Muscle layer of duodenum (tissue), 2 donors: Measurements from ENCODE around the gene USP24.

ENCODE experiments used
- H3K27ac ChIP-seq: one replicate; pipeline ENCODE4 v1.7.0; 2013; ENCODE audit warnings: mild to moderate bottlenecking, low read length
- H3K27me3 ChIP-seq: one replicate; pipeline ENCODE4 v1.7.0; 2013; ENCODE audit warnings: low read depth, mild to moderate bottlenecking, control low read depth, low read length
- H3K36me3 ChIP-seq, 2 donors: one replicate each; pipeline ENCODE4 v1.7.0; 2013; ENCODE audit warnings: low read length in 2 of 2, control low read depth in 1 of 2, mild to moderate bottlenecking in 1 of 2; ENCODE audit not compliant: insufficient read depth in 2 of 2, control insufficient read depth in 1 of 2
- H3K4me1 ChIP-seq, 2 donors: one replicate each; pipeline ENCODE4 v1.7.0; 2013; ENCODE audit warnings: low read length in 2 of 2, mild to moderate bottlenecking in 2 of 2, control low read depth in 1 of 2, moderate library complexity in 1 of 2; ENCODE audit not compliant: insufficient read depth in 2 of 2, control insufficient read depth in 1 of 2
- H3K4me3 ChIP-seq, 2 donors: one replicate each; pipeline ENCODE4 v1.7.0; 2013; ENCODE audit warnings: low read length in 2 of 2, low read depth in 1 of 2, mild to moderate bottlenecking in 1 of 2
- H3K9me3 ChIP-seq, 2 donors: one replicate each; pipeline ENCODE4 v1.7.0; 2013; ENCODE audit warnings: low read length in 2 of 2, control low read depth in 1 of 2, mild to moderate bottlenecking in 1 of 2; ENCODE audit not compliant: control insufficient read depth in 1 of 2
- donor health status: healthy.

USP24 gene, protein sequence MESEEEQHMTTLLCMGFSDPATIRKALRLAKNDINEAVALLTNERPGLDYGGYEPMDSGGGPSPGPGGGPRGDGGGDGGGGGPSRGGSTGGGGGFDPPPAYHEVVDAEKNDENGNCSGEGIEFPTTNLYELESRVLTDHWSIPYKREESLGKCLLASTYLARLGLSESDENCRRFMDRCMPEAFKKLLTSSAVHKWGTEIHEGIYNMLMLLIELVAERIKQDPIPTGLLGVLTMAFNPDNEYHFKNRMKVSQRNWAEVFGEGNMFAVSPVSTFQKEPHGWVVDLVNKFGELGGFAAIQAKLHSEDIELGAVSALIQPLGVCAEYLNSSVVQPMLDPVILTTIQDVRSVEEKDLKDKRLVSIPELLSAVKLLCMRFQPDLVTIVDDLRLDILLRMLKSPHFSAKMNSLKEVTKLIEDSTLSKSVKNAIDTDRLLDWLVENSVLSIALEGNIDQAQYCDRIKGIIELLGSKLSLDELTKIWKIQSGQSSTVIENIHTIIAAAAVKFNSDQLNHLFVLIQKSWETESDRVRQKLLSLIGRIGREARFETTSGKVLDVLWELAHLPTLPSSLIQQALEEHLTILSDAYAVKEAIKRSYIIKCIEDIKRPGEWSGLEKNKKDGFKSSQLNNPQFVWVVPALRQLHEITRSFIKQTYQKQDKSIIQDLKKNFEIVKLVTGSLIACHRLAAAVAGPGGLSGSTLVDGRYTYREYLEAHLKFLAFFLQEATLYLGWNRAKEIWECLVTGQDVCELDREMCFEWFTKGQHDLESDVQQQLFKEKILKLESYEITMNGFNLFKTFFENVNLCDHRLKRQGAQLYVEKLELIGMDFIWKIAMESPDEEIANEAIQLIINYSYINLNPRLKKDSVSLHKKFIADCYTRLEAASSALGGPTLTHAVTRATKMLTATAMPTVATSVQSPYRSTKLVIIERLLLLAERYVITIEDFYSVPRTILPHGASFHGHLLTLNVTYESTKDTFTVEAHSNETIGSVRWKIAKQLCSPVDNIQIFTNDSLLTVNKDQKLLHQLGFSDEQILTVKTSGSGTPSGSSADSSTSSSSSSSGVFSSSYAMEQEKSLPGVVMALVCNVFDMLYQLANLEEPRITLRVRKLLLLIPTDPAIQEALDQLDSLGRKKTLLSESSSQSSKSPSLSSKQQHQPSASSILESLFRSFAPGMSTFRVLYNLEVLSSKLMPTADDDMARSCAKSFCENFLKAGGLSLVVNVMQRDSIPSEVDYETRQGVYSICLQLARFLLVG (N-terminal part only)

DNA sequence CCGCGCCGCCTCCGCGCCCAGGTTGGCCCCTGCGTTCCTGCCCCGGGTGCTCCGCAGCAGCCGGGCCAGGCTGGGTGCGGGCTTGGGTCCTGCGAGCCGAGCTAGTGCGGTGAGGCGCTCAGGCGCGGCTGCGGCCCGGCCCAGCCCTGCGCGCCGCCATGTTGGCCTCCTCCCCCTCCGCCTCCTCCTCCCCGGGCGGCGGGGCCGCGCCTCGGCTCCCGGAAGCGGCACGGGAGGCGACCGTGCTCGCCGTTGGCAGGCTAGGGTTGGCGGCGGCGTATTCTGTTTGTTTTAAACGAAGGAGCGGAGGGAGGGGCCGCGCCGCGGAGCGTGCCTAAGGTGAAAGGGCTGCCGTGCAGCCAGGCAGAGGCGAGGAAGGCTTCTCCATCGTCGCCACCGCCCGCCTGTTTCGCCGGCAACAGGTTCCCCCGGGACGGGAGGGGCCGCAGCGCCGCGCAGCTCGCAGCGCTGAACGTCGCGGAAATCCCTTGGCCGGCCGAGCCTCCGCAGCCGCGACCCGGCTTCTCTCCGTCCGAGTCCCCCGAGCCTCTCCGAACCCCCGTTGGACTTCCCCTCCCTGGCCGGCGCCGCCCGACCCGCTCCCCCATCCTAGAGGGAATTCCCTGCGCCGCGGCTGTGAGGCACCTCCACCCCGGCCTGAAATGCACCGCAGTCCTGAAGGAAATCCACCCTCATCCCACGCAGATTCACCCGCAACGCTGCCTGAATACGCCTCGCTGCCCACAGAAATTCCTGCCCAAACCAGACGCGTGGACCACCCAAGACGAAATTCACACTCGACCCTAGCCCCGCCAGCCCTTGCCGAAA, at the start of gene USP24:
TSS of gene USP24 (minus strand) at position 171 of the 828 bp plus-strand sequence. CDS start 251 bp downstream, outside the sequence.
- Histone ChIP-seq H3K36me3 (no peaks in the 10 kb centered on the region), H3K27ac (peak within 1 kb of the TSS; percentile 83), H3K4me3 (peak within 1 kb of the TSS; percentile 79 to 80), H3K27me3 (no peaks in the 10 kb centered on the region), H3K9me3 (no peaks in the 10 kb centered on the region), H3K4me1 (peaks cover 24 to 30% of the 10 kb centered on the region in 2 donors)

DNA sequence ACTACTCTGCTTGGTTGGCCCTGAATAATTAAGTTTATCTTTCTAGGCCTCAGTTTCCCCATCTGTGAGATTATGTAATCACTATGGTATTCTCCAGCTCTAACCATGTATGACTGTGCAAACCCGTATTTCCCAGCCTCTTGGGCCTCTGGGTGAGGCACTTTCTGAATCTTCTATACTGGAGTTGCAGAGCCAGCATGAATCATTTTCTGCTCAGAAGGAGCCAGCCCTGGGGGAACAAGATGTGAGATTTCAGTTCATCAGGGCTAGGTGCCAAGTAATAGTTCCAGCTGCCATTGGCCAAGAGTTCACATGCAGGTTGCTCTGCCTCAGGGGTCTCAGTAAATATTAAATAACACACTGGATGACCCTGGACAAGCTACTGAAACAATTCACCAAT, 47.7 kb upstream of the USP24 start:
- H3K27ac ChIP-seq = no peak overlapping the region
- no peaks in the 10 kb centered on the region for H3K36me3 ChIP-seq
- no peaks in the 10 kb centered on the region for H3K4me1 ChIP-seq
- H3K9me3 ChIP-seq = peaks cover 0 to 2% of the 10 kb centered on the region in 2 donors
- H3K27me3 ChIP-seq = no peaks in the 10 kb centered on the region
- no peak overlapping the region for H3K4me3 ChIP-seq

DNA sequence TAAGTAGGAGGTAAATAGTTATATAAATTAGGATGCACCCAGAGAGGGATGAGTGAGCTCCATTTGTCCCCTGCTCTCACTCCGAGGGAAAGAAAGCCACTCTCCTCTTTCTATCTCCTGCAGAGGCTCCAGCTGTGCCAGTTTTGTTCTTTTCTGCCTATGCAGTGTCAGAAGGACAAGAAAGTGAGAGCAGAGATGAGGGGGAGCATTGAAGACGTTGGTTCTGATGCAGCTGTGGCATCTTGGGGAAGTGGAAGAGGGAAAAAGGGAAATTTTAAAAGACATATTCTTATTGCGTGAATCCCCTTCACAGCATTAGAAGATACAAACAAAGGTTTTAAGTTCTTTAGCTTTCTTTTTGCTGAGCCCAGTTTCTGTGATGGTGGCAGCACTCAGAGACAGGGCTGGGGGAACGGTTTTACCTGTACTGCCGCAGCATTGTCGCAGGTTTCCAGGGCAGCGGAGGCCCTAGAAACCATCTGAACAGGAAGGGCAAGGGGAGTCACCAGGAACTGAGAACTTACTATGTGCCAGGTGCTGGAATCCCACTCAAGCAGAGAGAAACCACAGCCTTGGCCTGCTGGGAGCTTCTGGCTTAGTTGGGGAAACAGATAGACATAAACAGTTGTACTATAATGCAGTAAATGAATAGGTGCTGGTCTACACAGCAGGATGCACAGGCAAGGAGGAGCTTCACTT, 44.9 kb upstream of the USP24 start:
- Histone ChIP-seq H3K27me3 (no peaks in the 10 kb centered on the region), H3K27ac (no peak overlapping the region), H3K4me3 (no peak overlapping the region), H3K9me3 (no peaks in the 10 kb centered on the region), H3K4me1 (no peaks in the 10 kb centered on the region), H3K36me3 (no peaks in the 10 kb centered on the region)

DNA sequence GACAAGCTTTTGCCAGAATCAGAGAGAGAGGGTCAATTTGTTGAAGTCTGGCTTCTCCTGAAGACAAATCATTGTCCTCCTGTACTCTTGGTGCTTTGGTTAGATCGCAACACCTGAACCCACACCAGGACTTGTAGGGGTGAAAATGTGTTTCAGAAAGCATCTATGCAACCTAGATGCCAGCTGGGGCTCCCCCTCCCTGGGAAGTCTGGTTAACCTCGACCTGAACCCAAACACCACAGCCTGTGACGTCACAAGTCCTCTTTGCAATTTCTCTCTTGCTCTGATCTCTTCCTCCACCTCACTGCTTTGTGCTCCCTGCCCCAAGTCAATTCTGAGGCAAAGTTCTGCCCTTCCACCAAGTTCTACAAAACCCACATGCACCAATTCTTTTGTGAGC, 42.8 kb upstream of the USP24 start:
- Histone ChIP-seq H3K27ac (no peak overlapping the region), H3K36me3 (no peaks in the 10 kb centered on the region), H3K4me3 (no peak overlapping the region), H3K4me1 (no peaks in the 10 kb centered on the region), H3K27me3 (no peaks in the 10 kb centered on the region), H3K9me3 (no peaks in the 10 kb centered on the region)

DNA sequence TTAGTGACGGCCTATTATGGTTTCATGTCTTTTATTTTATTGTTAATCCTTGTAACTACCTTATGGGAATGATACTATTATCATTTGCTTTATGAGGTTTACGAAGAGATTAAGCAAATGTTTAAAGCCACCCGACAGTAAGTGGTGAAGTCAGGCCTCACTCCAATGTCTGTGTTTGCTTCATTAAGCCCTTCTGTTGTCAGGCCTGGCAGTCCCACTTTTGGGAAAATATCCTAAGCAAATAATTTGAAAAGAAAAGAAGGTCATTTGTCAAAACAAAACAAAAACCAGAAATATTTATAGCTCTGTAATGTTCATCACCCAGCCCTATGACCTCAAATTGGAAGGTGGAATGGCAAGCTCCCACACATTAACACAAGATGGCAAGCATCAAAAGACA, 40.7 kb upstream of the USP24 start:
- no peaks in the 10 kb centered on the region for H3K9me3 ChIP-seq
- no peaks in the 10 kb centered on the region for H3K4me1 ChIP-seq
- H3K27ac ChIP-seq = no peak overlapping the region
- no peak overlapping the region for H3K4me3 ChIP-seq
- no peaks in the 10 kb centered on the region for H3K36me3 ChIP-seq
- H3K27me3 ChIP-seq = no peaks in the 10 kb centered on the region

DNA sequence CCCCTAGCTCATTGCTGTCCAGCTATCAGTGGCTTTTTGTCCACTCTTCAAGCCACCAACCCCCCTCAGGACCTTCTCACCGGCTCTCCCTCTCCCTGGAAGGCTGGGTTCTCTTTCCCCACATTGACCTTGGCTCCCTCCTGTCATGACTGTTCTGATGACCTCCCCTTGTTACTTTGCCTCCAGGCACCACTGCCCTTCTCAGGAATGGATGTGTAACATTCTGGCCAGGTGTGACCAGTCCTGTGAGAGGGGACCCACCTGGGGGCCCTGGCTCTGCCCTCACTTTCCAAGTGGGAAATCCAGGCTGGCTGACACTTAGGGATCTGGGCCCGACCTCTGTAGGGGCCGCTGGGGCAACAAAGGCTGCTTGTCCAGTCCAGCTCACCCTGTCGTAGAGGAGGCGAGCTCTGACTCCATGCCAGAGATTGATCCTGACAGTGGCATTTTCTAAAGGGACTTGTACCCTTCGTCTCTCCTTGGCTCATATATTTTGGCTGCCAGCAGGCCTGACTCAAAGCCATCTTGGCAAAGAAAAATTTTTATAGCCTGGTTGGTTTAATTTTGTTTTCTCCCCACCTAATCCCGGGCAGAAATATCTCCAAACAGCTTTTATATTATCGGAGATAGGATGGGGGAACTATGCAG, 37.9 kb upstream of the USP24 start:
- Histone ChIP-seq H3K27ac (no peak overlapping the region), H3K36me3 (no peaks in the 10 kb centered on the region), H3K4me3 (no peak overlapping the region), H3K4me1 (no peaks in the 10 kb centered on the region), H3K9me3 (no peaks in the 10 kb centered on the region), H3K27me3 (no peaks in the 10 kb centered on the region)

DNA sequence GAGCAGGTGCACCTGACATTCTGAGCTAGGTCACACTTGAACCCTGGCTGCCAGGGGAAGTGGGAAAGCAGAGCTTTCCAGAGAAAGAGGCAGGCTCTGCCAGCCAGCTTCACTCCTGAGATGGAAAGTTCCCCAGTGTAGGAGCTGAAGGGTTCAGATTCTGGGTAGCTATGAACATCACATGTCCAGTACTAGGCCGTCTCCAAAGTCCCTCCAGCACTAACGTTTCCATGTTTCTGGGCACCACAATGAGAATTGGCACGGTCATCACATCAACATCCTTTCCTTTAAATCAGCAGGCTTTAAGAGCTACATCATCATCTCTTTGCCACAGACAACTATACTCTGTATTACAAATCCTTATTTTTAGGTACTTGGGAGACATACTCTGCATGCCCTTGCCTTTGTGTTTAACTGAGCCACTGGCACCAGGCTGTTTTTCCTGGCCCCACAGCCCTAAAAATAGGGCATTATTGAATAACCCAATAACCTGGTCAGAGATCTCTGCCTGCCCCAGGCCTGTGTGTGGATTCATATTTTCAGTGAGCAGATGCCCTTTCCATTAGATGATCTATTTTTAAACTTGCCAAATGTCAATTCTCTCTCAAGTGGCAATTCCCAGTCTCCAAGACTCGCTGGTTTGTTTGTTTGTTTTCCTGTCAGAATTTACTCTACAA, 35.4 kb upstream of the USP24 start:
- Histone ChIP-seq H3K36me3 (no peaks in the 10 kb centered on the region), H3K27me3 (no peaks in the 10 kb centered on the region), H3K9me3 (no peaks in the 10 kb centered on the region), H3K4me3 (no peak overlapping the region), H3K4me1 (no peaks in the 10 kb centered on the region), H3K27ac (no peak overlapping the region)

DNA sequence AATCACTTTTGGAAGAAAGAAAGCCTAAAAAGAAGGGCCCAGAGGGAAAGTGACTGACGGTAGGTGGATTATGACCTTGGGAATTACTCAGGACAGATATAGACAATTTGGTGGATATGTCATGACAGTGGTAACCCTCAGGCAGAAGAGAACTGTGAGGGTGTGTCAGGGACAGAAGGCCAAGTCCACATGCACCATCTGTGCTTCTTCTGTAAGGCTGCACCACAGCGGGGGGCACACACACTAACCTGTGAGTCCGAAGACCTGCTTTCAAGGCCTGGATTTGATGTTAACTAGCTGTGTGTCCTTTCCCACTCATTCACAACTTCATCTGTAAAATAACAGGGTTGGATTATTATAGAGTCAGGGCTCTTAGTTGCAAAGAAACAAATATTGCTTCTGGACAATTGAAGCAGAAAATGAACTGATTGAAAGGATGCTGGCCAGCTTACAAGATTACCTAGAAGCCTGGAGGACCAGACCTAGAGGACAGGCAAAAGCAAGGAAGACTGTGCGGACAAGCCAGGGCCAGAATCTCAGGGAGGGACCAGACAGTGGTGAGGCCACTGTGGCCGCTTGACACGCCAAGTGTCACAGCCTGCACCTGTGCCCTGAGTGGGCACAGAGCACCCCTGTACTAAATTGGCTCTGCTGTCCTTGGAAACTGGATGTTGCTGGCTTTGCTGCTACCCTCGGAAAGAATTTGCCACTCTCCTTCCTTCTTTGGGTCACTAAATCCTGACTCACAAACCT, 34.7 kb upstream of the USP24 start:
- Histone ChIP-seq H3K27ac (no peak overlapping the region), H3K36me3 (no peaks in the 10 kb centered on the region), H3K9me3 (no peaks in the 10 kb centered on the region), H3K4me1 (no peaks in the 10 kb centered on the region), H3K4me3 (no peak overlapping the region), H3K27me3 (no peaks in the 10 kb centered on the region)

DNA sequence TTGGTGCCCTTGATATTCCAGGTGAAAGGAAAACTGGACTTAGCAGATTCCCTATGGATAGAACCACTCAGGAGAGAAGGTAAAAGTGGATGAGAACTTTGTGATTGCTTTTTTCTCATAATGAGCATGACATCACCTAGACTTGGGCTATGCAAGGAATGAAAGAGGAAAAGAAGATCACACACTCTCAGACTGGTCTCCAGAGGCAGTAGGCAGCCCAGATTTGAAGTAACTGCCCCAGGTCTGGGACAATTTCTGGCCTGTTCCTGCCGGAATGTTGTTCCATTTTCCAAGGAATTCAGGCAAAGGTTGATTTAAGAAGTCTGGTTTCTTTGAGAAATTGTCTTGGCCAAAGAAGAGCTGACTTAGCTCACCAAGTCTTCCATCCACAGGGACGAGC, 31.7 kb upstream of the USP24 start:
- H3K27me3 ChIP-seq = no peaks in the 10 kb centered on the region
- H3K4me1 ChIP-seq = no peaks in the 10 kb centered on the region

More for the DNA sequence above, 31.7 kb upstream of the USP24 start:
- Histone ChIP-seq H3K4me3 (no peak overlapping the region), H3K27ac (no peak overlapping the region), H3K36me3 (no peaks in the 10 kb centered on the region), H3K9me3 (no peaks in the 10 kb centered on the region)
